Ovary (tissue), 9 donors: ENCODE data around the gene TRPC1. TPM values are rescaled to one million over a fixed set of nuclear protein-coding genes. Genes with fewer than 3 reads are reported as not detected.

Experiments used
- DNase-seq, 5 donors: peaks; one replicate each; pipeline ENCODE4 v3.0.0-alpha.2; 2019 to 2020
- H3K27ac ChIP-seq, 2 donors: fragments of 200-600 bp; one replicate each; pipeline versions ENCODE4 v1.5.1 to v1.8.0; 2019 to 2022
- H3K27me3 ChIP-seq: fragments of 200-600 bp; one replicate; pipeline ENCODE4 v1.8.0; 2022
- H3K36me3 ChIP-seq: fragments of 200-600 bp; sonication (generic); one replicate; pipeline ENCODE4 v1.5.1; 2019
- H3K4me1 ChIP-seq: one replicate; pipeline ENCODE4 v1.8.1; 2013; ENCODE audit warnings: mild to moderate bottlenecking, moderate library complexity; ENCODE audit not compliant: insufficient read depth
- H3K4me3 ChIP-seq: fragments of 200-600 bp; sonication (generic); one replicate; pipeline ENCODE4 v1.5.1; 2017
- H3K9me3 ChIP-seq, 2 donors: fragments of 200-600 bp in 1 of 2; sonication (generic) in 1 of 2; one replicate each; pipeline versions ENCODE4 v1.5.1 to v1.8.1; 2013 to 2019; ENCODE audit warnings: mild to moderate bottlenecking in 1 of 2, moderate library complexity in 1 of 2
- EP300 ChIP-seq: sonication (generic); formaldehyde crosslinking; IDR thresholded peaks from one replicate; pipeline ENCODE4 v1.6.1; 2017; ENCODE audit warnings: antibody characterized with exemption
- POLR2A ChIP-seq: fragments of 450-650 bp; IDR thresholded peaks from one replicate; pipeline ENCODE4 v1.6.1; 2017; ENCODE audit warnings: antibody characterized with exemption, mild to moderate bottlenecking, moderate library complexity
- WGBS, 3 donors: extraction: QIAGEN DNeasy Blood & Tissue Kit in 1 of 3; methylation state at CpG; one replicate each; pipeline versions ENCODE4 v1.1.5 to v1.1.7; 2013 to 2017; 5-methylcytosine and 5-hydroxymethylcytosine counted together
- intact Hi-C, 4 donors: fragments of 100-400 bp; cut with DNase I; formaldehyde crosslinking; loops; one replicate each; pipeline versions ENCODE4 v1.11.0 to v1.15.1; 2022 to 2023
- polyA plus RNA-seq, 2 donors: library from polyadenylated mRNA; stranded (reverse); fragments of 200-250 nt in 1 of 2; fragments of 350-450 nt in 1 of 2; fragmentation: Illumina TruSeq in 1 of 2; extraction: RNeasy Lipid Tissue Mini Kit (QIAGEN cat#74804) in 1 of 2; gene quantifications; one replicate each; pipeline ENCODE4 v1.2.3, GENCODE V29; 2013 to 2014
- small RNA-seq: library from RNA; depleted of rRNA; stranded (forward); fragments of <200 nt; gene quantifications from one replicate; pipeline ENCODE3, GENCODE V24; 2016
- total RNA-seq, 7 donors: library from RNA; depleted of rRNA in 2 of 7; stranded (reverse); fragments of >200 nt in 2 of 7; fragmentation: NEBNext Ultra II Directional in 3 of 7; extraction: Animal tissue kit (Norgen Biotek cat#: 25700) in 3 of 7; gene quantifications; one replicate each; pipeline versions ENCODE4 v1.1.0 to v1.2.4, GENCODE V29; 2016 to 2023
- TF ChIP-seq, protein P1 (sequence below), 3 donors: fragments of 450-650 bp in 2 of 3; fragments of 200-600 bp in 1 of 3; IDR thresholded peaks; one replicate each; pipeline versions ENCODE4 v1.5.1 to v1.8.0; 2016 to 2022; ENCODE audit warnings: antibody characterized with exemption in 3 of 3, mild to moderate bottlenecking in 1 of 3
- donor health status: DM: no; HTN: no; CAD: no; lungs with moderate emphysema.
- donor health status: DM: no; HTN: no; CAD: no.
- donor health status: Bipolar disorder and iron deficiency.
- donor health status: DM: yes; HTN: yes; CAD: no.
- donor health status: DM: no; HTN: no; CAD: no.
- donor health status: DM: yes; HTN: yes; CAD: no.

The TRPC1 gene
- total and polyA plus RNA-seq, 9 donors, result 12.6 to 41.7 (median 34.5) TPM

DNA sequence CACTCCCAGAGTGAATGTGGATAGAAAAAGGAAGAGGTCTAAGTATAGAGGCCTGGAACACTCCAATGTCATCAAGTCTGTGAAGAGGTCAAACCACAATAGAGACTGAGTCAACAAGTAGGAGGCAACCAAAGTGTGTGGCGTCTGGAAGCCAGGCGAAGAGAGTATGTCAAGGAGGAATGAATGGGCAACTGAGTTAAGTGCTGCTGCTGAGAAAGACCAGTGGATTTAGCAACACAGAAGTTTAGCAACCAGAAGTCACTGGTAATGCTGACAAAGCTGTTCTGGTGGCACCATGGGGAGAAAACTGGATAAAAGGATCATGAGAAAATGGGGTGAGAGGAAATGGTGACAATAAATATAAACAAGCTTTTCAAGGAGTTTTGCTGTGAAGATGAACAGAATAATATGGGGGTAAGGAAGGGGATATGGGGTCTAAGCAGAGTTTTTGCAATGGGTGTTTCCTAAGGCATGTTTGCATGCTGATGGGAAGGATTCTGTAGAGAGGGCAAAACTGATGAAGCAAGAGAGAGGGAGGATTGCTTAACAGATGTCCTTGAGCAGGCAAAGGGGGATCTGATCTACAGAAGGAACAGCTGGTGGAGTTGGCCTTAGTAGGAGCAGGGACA lies 126.7 kb downstream of the TRPC1 start:
- TF ChIP-seq, protein P1, sequence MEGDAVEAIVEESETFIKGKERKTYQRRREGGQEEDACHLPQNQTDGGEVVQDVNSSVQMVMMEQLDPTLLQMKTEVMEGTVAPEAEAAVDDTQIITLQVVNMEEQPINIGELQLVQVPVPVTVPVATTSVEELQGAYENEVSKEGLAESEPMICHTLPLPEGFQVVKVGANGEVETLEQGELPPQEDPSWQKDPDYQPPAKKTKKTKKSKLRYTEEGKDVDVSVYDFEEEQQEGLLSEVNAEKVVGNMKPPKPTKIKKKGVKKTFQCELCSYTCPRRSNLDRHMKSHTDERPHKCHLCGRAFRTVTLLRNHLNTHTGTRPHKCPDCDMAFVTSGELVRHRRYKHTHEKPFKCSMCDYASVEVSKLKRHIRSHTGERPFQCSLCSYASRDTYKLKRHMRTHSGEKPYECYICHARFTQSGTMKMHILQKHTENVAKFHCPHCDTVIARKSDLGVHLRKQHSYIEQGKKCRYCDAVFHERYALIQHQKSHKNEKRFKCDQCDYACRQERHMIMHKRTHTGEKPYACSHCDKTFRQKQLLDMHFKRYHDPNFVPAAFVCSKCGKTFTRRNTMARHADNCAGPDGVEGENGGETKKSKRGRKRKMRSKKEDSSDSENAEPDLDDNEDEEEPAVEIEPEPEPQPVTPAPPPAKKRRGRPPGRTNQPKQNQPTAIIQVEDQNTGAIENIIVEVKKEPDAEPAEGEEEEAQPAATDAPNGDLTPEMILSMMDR (IDR thresholded peaks at IDR 0.05), result no peak
- no peak for TF ChIP-seq EP300
- no peak for TF ChIP-seq POLR2A
- Histone ChIP-seq H3K9me3 (no peaks in the 10 kb centered on the region), H3K4me3 (no peak overlapping the region), H3K4me1 (peaks cover 5% of the 10 kb centered on the region), H3K27ac (no peak overlapping the region), H3K36me3 (no peaks in the 10 kb centered on the region), H3K27me3 (no peaks in the 10 kb centered on the region)
- DNase-seq, result no peak
- WGBS, 3 donors, result 46 to 60% (median 51%) methylated on average over 2 of the region's 2 CpGs
- intact Hi-C loops, result no loop called here

DNA sequence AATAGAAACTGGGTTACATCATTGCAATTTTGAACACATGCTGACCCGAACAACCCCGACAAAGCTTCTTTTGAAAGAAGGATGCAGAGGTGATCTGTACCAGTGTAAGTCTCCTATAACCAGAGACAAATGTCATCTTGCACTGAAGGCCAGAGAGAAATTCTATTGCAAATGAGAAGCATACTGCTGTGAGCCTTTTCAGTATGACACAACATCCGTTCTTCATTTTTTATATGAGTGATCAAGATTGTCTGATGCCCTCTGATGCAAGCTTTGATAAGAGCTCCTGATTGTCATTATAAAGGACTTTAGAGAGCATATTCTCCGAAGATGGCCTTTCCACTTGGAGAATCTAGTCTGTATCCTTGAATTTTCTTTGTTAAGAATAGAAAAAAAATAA lies 128.2 kb downstream of the TRPC1 start:
- peaks cover 5% of the 10 kb centered on the region for H3K4me1 ChIP-seq
- 88 to 92% (median 90%) methylated on average over 4 of the region's 4 CpGs for WGBS, 3 donors
- TF ChIP-seq EP300, result no peak
- TF ChIP-seq POLR2A, result no peak
- TF ChIP-seq, protein P1 (IDR thresholded peaks at IDR 0.05), result no peak

DNA sequence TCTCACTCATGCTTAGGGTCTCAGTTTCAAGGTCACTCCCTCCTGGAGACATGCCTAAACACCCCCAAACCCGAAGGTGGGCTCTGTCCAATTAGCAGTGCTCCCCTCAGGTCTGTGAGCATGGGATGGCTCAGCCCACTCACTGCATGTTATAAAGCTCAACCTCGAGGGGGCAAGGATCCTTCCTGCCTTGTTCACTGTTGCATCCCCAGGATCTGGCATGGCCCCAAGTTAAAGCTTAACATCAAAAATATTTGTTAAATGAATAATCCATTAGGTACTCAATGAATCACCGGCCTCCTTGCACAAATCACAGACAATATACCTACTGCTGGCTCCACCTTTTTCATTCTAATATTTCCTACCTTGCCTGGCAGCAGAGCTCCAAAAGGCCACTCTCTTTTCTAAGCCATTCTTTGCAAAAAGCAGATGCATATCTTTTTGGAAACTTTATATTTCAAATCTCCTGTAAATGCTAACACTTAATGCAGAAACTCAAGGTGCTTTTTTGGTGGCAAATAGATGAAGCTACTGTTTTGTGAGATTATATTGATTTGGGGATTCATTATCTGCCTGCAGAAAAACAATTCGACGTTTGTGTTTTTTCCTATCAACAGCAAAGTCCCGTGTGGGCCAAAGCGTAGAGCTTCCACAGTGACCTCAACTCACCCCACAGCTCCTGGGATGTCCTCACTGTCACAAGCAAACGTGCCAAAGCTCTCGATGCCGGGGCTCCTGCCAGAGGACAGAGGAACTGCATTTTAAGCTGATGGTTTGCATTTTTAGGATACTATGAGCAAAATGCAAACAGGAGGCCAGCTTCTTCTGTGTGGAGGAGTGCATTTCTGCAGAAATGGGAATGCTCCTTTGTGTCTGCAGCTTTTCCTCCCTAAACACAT lies 129.7 kb downstream of the TRPC1 start:
- Histone ChIP-seq H3K4me3 (no peak overlapping the region), H3K27ac (no peak overlapping the region), H3K27me3 (no peaks in the 10 kb centered on the region), H3K9me3 (no peaks in the 10 kb centered on the region), H3K4me1 (peaks cover 1% of the 10 kb centered on the region), H3K36me3 (no peaks in the 10 kb centered on the region)
- WGBS, 3 donors, result 12 to 17% (median 15%) methylated on average over 10 of the region's 10 CpGs
- intact Hi-C loops, result no loop called here
- DNase-seq, result no peak
- no peak for TF ChIP-seq POLR2A
- no peak for TF ChIP-seq EP300
- TF ChIP-seq, protein P1 (IDR thresholded peaks at IDR 0.05), result no peak

More for the DNA sequence above, 128.2 kb downstream of the TRPC1 start:
- H3K36me3 ChIP-seq, result no peaks in the 10 kb centered on the region
- no peaks in the 10 kb centered on the region for H3K27me3 ChIP-seq
- H3K27ac ChIP-seq, result no peak overlapping the region
- H3K4me3 ChIP-seq, result no peak overlapping the region
- intact Hi-C loops, result no loop called here
- H3K9me3 ChIP-seq, result no peaks in the 10 kb centered on the region
- no peak for DNase-seq

DNA sequence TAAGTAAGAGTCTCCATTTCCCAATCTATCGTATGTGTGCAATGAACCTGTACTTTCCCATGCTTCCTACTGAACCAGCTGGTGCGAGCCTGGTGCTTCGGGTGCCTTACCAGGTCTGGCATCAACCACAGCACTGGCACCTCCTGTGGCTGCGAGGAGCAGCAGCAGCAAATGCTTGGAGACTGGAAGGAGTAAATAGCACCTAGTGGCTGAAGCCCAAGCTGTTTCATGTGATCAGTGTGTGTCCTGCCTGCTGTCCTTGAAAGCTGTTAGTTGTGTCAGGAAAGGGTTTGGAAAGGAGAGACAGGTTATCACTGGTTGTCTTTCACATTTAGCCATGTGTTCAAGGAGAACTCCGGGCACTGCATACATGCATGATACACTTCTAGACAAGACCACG lies 133.2 kb downstream of the TRPC1 start:
- TF ChIP-seq EP300 (no peak), POLR2A (no peak)
- TF ChIP-seq, protein P1 (IDR thresholded peaks at IDR 0.05), result no peak
- no peak overlapping the region for H3K4me3 ChIP-seq
- intact Hi-C loops, result no loop called here
- no peak for DNase-seq
- H3K4me1 ChIP-seq, result peaks cover 1% of the 10 kb centered on the region
- no peaks in the 10 kb centered on the region for H3K9me3 ChIP-seq
- no peaks in the 10 kb centered on the region for H3K27me3 ChIP-seq
- no peak overlapping the region for H3K27ac ChIP-seq
- WGBS, 3 donors, result 60 to 70% (median 62%) methylated on average over 6 of the region's 6 CpGs
- no peaks in the 10 kb centered on the region for H3K36me3 ChIP-seq

Small RNAs within 50 kb of the gene (small RNA-seq; reads per million reads assigned to genes)
- gene RNU7-47P, result not detected

Other genes starting within 250 kb of the TRPC1 start
- 10 to 100 TPM; 13.6 to 23.4 (median 19.1) TPM for gene ATR, start 145.3 kb upstream of the TRPC1 start, total RNA-seq
- gene ATR, start 145.3 kb upstream of the TRPC1 start, polyA plus RNA-seq, result 1 to 10 TPM; 6.0 to 9.5 TPM
- gene PLS1, start 127.6 kb upstream of the TRPC1 start, total RNA-seq, result 1 to 10 TPM in 6 of 7 donors, under 1 TPM in 1; 0.61 to 6.9 (median 1.7) TPM
- 1 to 10 TPM in 1 of 2 donors, under 1 TPM in 1; 0.94 to 6.4 TPM for gene PLS1, start 127.6 kb upstream of the TRPC1 start, polyA plus RNA-seq
- 1 to 10 TPM; 1.5 to 4.9 (median 3.6) TPM for gene PCOLCE2, start 165.0 kb downstream of the TRPC1 start, total RNA-seq
- 10 to 100 TPM in 1 of 2 donors, 1 to 10 TPM in 1; 3.2 to 47.9 TPM for gene PCOLCE2, start 165.0 kb downstream of the TRPC1 start, polyA plus RNA-seq
- under 1 TPM in 1 of 7 donors, not detected in 6; 0.08 TPM for gene PAQR9, start 239.6 kb downstream of the TRPC1 start, total RNA-seq
- under 1 TPM; 0.04 to 0.07 TPM for gene PAQR9, start 239.6 kb downstream of the TRPC1 start, polyA plus RNA-seq